ENCODE results near the gene BRINP2. TPM values are rescaled to one million over a fixed set of nuclear protein-coding genes. Genes with fewer than 3 reads are reported as not detected.

Gene BRINP2
- polyA plus RNA-seq, 3 donors, result not detected

DNA sequence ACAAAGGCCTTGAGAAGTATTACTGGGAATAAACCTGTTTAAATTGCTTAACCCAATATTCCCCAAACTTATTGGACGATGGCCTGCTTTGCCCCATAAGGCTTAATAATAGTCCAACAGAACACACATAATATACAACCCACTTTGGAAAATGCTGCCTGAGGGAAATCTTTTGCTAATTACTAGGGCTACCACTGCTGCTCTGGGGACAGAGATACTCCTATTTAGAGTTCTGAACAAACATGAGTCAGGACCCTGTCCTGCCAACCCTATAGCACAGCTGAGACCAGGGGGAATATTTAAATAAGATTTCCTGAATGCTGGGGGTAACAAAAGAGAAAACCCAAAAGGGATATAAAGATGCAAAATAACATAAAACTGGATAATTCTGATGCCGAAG is 139.1 kb downstream of the BRINP2 start:
- no peaks in the 10 kb centered on the region for H3K79me2 ChIP-seq (ENCODE audit: insufficient read depth, low read length)
- H3K27ac Mint-ChIP-seq, result no peak overlapping the region
- no peak overlapping the region for H3K27ac ChIP-seq (ENCODE audit: low read depth in 1 of 2, low read length in 2 of 2)
- no peak overlapping the region for H2AFZ ChIP-seq (ENCODE audit: insufficient read depth, low read depth, low read length, poor library complexity, severe bottlenecking)
- H3K4me3 ChIP-seq (replicated peaks in 1 of 3; ENCODE audit: low read depth in 2 of 3, low read length in 3 of 3), result no peak overlapping the region
- H4K20me1 ChIP-seq (ENCODE audit: insufficient read depth, low read length), result no peaks in the 10 kb centered on the region
- H3K9ac ChIP-seq (ENCODE audit: insufficient read depth, low read length, poor library complexity, severe bottlenecking), result no peak overlapping the region
- no peak for DNase-seq
- H3K36me3 ChIP-seq (replicated peaks in 1 of 2; ENCODE audit: control insufficient read depth in 1 of 2, insufficient read depth in 2 of 2, low read length in 2 of 2), result no peaks in the 10 kb centered on the region
- WGBS (ENCODE audit: insufficient coverage), result 100% methylated on average over 1 of the region's 2 CpGs
- TF ChIP-seq, protein P1, sequence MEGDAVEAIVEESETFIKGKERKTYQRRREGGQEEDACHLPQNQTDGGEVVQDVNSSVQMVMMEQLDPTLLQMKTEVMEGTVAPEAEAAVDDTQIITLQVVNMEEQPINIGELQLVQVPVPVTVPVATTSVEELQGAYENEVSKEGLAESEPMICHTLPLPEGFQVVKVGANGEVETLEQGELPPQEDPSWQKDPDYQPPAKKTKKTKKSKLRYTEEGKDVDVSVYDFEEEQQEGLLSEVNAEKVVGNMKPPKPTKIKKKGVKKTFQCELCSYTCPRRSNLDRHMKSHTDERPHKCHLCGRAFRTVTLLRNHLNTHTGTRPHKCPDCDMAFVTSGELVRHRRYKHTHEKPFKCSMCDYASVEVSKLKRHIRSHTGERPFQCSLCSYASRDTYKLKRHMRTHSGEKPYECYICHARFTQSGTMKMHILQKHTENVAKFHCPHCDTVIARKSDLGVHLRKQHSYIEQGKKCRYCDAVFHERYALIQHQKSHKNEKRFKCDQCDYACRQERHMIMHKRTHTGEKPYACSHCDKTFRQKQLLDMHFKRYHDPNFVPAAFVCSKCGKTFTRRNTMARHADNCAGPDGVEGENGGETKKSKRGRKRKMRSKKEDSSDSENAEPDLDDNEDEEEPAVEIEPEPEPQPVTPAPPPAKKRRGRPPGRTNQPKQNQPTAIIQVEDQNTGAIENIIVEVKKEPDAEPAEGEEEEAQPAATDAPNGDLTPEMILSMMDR (IDR thresholded peaks at IDR 0.05), result no peak
- H3K27me3 Mint-ChIP-seq (ENCODE audit: low read depth in 3 of 3), result peaks cover 0 to 5% (median 0%) of the 10 kb centered on the region in 3 donors
- peaks cover 0 to 6% (median 2%) of the 10 kb centered on the region in 7 donors for H3K9me3 Mint-ChIP-seq
- H3K4me1 ChIP-seq (ENCODE audit: control insufficient read depth in 1 of 2, insufficient read depth in 2 of 2, low read length in 2 of 2), result no peaks in the 10 kb centered on the region
- H3K27me3 ChIP-seq (ENCODE audit: control insufficient read depth in 2 of 2, insufficient read depth in 2 of 2, low read length in 2 of 2), result no peaks in the 10 kb centered on the region
- no peaks in the 10 kb centered on the region for H3K4me1 Mint-ChIP-seq
- intact Hi-C loops (cut with micrococcal nuclease), result no loop called here
- H3K36me3 Mint-ChIP-seq, result no peaks in the 10 kb centered on the region
- no peaks in the 10 kb centered on the region for H3K9me3 ChIP-seq (replicated peaks in 1 of 2; ENCODE audit: control insufficient read depth in 1 of 2, insufficient read depth in 1 of 2, low read length in 2 of 2)
- H3K4me3 Mint-ChIP-seq, result no peak overlapping the region
- no peak overlapping the region for H3K4me2 ChIP-seq (replicated peaks; ENCODE audit: extremely low read depth, low read length, poor library complexity, severe bottlenecking)

DNA sequence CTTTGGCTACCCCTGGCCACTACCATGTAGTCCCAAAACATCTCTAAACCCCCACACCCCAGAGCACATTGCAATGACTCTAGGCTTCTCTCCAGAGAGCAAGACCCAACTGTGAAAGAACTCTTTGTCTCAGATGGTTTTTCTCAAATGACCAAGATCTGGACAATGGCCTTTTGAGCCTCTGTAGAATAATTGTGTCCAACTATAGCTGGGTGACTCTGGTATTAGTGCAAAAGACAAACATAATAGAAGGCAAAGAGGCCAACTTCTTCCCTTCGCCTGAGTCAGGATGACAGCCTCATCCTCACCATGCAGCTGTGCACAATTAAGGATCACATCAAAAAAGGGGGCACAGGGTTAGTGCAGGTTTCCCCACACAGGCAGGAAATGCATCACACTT is 139.6 kb downstream of the BRINP2 start:
- Histone ChIP-seq H3K4me3 (replicated peaks in 1 of 3; ENCODE audit: low read depth in 2 of 3, low read length in 3 of 3) (no peak overlapping the region), H2AFZ (ENCODE audit: insufficient read depth, low read depth, low read length, poor library complexity, severe bottlenecking) (no peak overlapping the region), H3K27ac (ENCODE audit: low read depth in 1 of 2, low read length in 2 of 2) (no peak overlapping the region), H3K4me1 (ENCODE audit: control insufficient read depth in 1 of 2, insufficient read depth in 2 of 2, low read length in 2 of 2) (no peaks in the 10 kb centered on the region), H3K4me2 (replicated peaks; ENCODE audit: extremely low read depth, low read length, poor library complexity, severe bottlenecking) (no peak overlapping the region), H3K9me3 (replicated peaks in 1 of 2; ENCODE audit: control insufficient read depth in 1 of 2, insufficient read depth in 1 of 2, low read length in 2 of 2) (no peaks in the 10 kb centered on the region), H4K20me1 (ENCODE audit: insufficient read depth, low read length) (no peaks in the 10 kb centered on the region), H3K36me3 (replicated peaks in 1 of 2; ENCODE audit: control insufficient read depth in 1 of 2, insufficient read depth in 2 of 2, low read length in 2 of 2) (no peaks in the 10 kb centered on the region), H3K27me3 (ENCODE audit: control insufficient read depth in 2 of 2, insufficient read depth in 2 of 2, low read length in 2 of 2) (no peaks in the 10 kb centered on the region), H3K9ac (ENCODE audit: insufficient read depth, low read length, poor library complexity, severe bottlenecking) (no peak overlapping the region), H3K79me2 (ENCODE audit: insufficient read depth, low read length) (no peaks in the 10 kb centered on the region)
- Mint-ChIP-seq H3K4me1 (no peaks in the 10 kb centered on the region), H3K27ac (no peak overlapping the region), H3K9me3 (peaks cover 0 to 6% (median 2%) of the 10 kb centered on the region in 7 donors), H3K27me3 (ENCODE audit: low read depth in 3 of 3) (peaks cover 0 to 3% (median 0%) of the 10 kb centered on the region in 3 donors), H3K36me3 (no peaks in the 10 kb centered on the region), H3K4me3 (no peak overlapping the region)
- no CpG with 5 or more reads among the region's 1 CpG for WGBS (ENCODE audit: insufficient coverage)
- TF ChIP-seq, protein P1 (IDR thresholded peaks at IDR 0.05), result no peak
- no peak for DNase-seq
- intact Hi-C loops (cut with micrococcal nuclease), result no loop called here

All from CD14-positive monocyte (primary cell).